Measurements from ENCODE around the gene KIF1A. TPM values are rescaled to one million over a fixed set of nuclear protein-coding genes. Genes with fewer than 3 reads are reported as not detected.

The KIF1A gene
- total and polyA plus RNA-seq, 10 of the 15 experiments (the other 5 are each of a cell fraction or from before 2014, with no cell fraction given) = 0.04 to 0.95 (median 0.06) TPM; not detected in 5

GRCh38 chr2:240702640-240703011, 117.4 kb downstream of the KIF1A start (continued):
- no peak for TF ChIP-seq SIX5 (IDR thresholded peaks at IDR 0.05; ENCODE audit: low read depth, low read length, severe bottlenecking)
- no peak for TF ChIP-seq ETV6 (conservative IDR thresholded peaks at IDR 0.05 in 1 of 2, IDR thresholded peaks at IDR 0.05 in 1 of 2; ENCODE audit: borderline replicate concordance in 1 of 2, low read depth in 1 of 2)
- no peak for TF ChIP-seq CTCF (IDR thresholded peaks at IDR 0.05 in 2 of 3, conservative IDR thresholded peaks at IDR 0.05 in 1 of 3; ENCODE audit: control insufficient read depth in 2 of 3, extremely low read depth in 1 of 3, insufficient read depth in 1 of 3, low read depth in 3 of 3, low read length in 3 of 3)
- no peak for TF ChIP-seq GABPA (IDR thresholded peaks at IDR 0.05; ENCODE audit: low read depth)
- TF ChIP-seq RCOR1 (conservative IDR thresholded peaks at IDR 0.05; ENCODE audit: low read depth, low read length) = no peak
- TF ChIP-seq RUNX3 (IDR thresholded peaks at IDR 0.05; ENCODE audit: low read length) = no peak
- no peak for TF ChIP-seq RELB (IDR thresholded peaks at IDR 0.05; ENCODE audit: low read depth)
